Measurements from ENCODE around the gene TMTC1. TPM values are rescaled to one million over a fixed set of nuclear protein-coding genes. Genes with fewer than 3 reads are reported as not detected.

Gene TMTC1
- total and polyA plus RNA-seq, 2 of the 8 experiments (the other 6 are each of a cell fraction or from before 2014, with no cell fraction given), result 15.4 to 20.8 TPM

DNA sequence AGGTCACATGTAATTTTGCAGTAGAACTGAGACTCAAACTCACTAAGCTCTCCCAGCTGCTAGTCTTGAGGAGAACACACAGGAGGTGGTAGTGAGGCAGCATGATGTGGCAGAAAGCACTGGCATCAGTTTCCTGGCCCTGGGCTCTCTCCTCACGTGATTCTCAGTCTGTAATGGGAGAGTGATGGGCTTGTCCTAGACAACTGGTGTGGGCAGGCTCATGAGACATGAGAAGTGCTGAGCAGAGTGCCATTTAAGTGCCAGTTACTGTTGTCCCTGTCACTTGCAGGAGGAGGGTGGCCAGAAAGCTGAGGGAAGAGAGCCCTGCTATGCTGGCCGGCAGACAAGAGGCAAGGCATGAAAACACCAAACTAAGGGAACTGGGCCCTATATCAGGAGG lies 237.7 kb downstream of the TMTC1 start:
- DNase-seq (ENCODE audit: low read depth in 1 of 2, low spot score in 2 of 2), result no peak
- H3K4me1 ChIP-seq (replicated peaks in 1 of 4; ENCODE audit: control insufficient read depth in 3 of 4, insufficient read depth in 4 of 4, low read length in 3 of 4), result peaks cover 0 to 9% (median 4%) of the 10 kb centered on the region in 4 experiments; a peak in 4 of 7 replicates
- H3K79me1 ChIP-seq (ENCODE audit: low read depth, low read length), result no peaks in the 10 kb centered on the region
- CTCF ChIA-PET (ENCODE audit: partially characterized antibody), result interaction anchor here (0.6 to 2.2 kb wide), 9 partner anchors 24 to 654 kb away, joined by 3 to 7 read pairs (median 3); no protein-coding TSS in a partner anchor
- H3K9me3 ChIP-seq (ENCODE audit: insufficient read depth in 2 of 2, low read depth in 1 of 2, low read length in 1 of 2), result no peaks in the 10 kb centered on the region
- no peak overlapping the region for H2BK15ac ChIP-seq (ENCODE audit: low read length)
- WGBS, 2 experiments (ENCODE audit: extremely low coverage in 1 of 2, insufficient coverage in 1 of 2, insufficient read length in 1 of 2, insufficient replicate concordance in 2 of 2, low coverage in 1 of 2, low lambda C conversion rate in 2 of 2, missing lambda C conversion rate in 1 of 2), result 84% methylated on average over 2 of the region's 2 CpGs; no CpG with 5 or more reads in 1 of the 2 experiments
- H4K91ac ChIP-seq (replicated peaks; ENCODE audit: insufficient read length, low read length), result no peak overlapping the region
- no peaks in the 10 kb centered on the region for H3K79me2 ChIP-seq (ENCODE audit: control insufficient read depth in 1 of 2, insufficient read depth in 2 of 2, low read length in 2 of 2)
- H3K36me3 ChIP-seq (ENCODE audit: control insufficient read depth in 2 of 4, insufficient read depth in 4 of 4, low read length in 3 of 4), result no peaks in the 10 kb centered on the region
- no peaks in the 10 kb centered on the region for H4K20me1 ChIP-seq (replicated peaks in 1 of 2; ENCODE audit: control insufficient read depth in 1 of 2, insufficient read depth in 2 of 2, low read length in 2 of 2)
- no peak overlapping the region for H3K23ac ChIP-seq (ENCODE audit: insufficient read length)
- POLR2A ChIA-PET (ENCODE audit: partially characterized antibody), result interaction anchor here (0.7 kb wide), 1 partner anchor 203 kb away, joined by 3 read pairs; no protein-coding TSS in a partner anchor
- 0 out of 2 replicates have a peak overlapping the region, but pooled peaks have one; percentile 10 for H3K27ac ChIP-seq (ENCODE audit: low read depth, low read length)
- no peak overlapping the region for H2BK12ac ChIP-seq (ENCODE audit: low read depth, low read length)
- H3K23me2 ChIP-seq (ENCODE audit: low read depth, low read length), result no peaks in the 10 kb centered on the region; the same call in 1 of the 2 replicates
- H3K9ac ChIP-seq (replicated peaks in 1 of 4; ENCODE audit: extremely low read depth in 1 of 4, low read depth in 3 of 4, low read length in 3 of 4), result no peak overlapping the region
- H4K5ac ChIP-seq (ENCODE audit: insufficient read length, low read depth, low read length), result no peak overlapping the region
- no peak for FAIRE-seq
- no peak overlapping the region for H3K4ac ChIP-seq (replicated peaks; ENCODE audit: insufficient read length, low read depth, low read length)
- H3K56ac ChIP-seq (replicated peaks; ENCODE audit: insufficient read length, low read depth, low read length), result no peak overlapping the region
- H3K4me2 ChIP-seq (ENCODE audit: insufficient read depth in 1 of 2, low read depth in 2 of 2, low read length in 2 of 2), result no peak overlapping the region
- no peak overlapping the region for H2BK120ac ChIP-seq (replicated peaks; ENCODE audit: low read depth, low read length)
- H3K27me3 ChIP-seq (replicated peaks in 1 of 4; ENCODE audit: control insufficient read depth in 3 of 4, extremely low read depth in 1 of 4, insufficient read depth in 3 of 4, low read length in 3 of 4), result no peaks in the 10 kb centered on the region
- H2BK20ac ChIP-seq (ENCODE audit: low read length), result no peak overlapping the region
- H3K14ac ChIP-seq (ENCODE audit: insufficient read length), result no peak overlapping the region
- H3K4me3 ChIP-seq (ENCODE audit: extremely low read depth in 1 of 4, insufficient read depth in 2 of 4, low read depth in 3 of 4, low read length in 4 of 4), result no peak overlapping the region
- no peak overlapping the region for H3K18ac ChIP-seq (ENCODE audit: extremely low read depth, low read length)
- no peak overlapping the region for H2BK5ac ChIP-seq (ENCODE audit: low read depth, low read length)
- no peak overlapping the region for H4K8ac ChIP-seq (ENCODE audit: extremely low read depth, insufficient read depth, low read length)
- no peak overlapping the region for H2AFZ ChIP-seq (ENCODE audit: low read length)
- no peak overlapping the region for H2AK5ac ChIP-seq (ENCODE audit: low read depth, low read length)
- TF ChIP-seq, protein P1, sequence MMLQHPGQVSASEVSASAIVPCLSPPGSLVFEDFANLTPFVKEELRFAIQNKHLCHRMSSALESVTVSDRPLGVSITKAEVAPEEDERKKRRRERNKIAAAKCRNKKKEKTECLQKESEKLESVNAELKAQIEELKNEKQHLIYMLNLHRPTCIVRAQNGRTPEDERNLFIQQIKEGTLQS (IDR thresholded peaks at IDR 0.05; ENCODE audit: insufficient read depth, low read depth, low read length), result no peak
- no peak for TF ChIP-seq SRF (IDR thresholded peaks at IDR 0.05; ENCODE audit: low read depth, low read length)
- no peak for TF ChIP-seq SIN3A (conservative IDR thresholded peaks at IDR 0.05 in 1 of 2, IDR thresholded peaks at IDR 0.05 in 1 of 2; ENCODE audit: low read depth in 1 of 2, low read length in 2 of 2)
- TF ChIP-seq, protein P2, sequence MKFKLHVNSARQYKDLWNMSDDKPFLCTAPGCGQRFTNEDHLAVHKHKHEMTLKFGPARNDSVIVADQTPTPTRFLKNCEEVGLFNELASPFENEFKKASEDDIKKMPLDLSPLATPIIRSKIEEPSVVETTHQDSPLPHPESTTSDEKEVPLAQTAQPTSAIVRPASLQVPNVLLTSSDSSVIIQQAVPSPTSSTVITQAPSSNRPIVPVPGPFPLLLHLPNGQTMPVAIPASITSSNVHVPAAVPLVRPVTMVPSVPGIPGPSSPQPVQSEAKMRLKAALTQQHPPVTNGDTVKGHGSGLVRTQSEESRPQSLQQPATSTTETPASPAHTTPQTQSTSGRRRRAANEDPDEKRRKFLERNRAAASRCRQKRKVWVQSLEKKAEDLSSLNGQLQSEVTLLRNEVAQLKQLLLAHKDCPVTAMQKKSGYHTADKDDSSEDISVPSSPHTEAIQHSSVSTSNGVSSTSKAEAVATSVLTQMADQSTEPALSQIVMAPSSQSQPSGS (IDR thresholded peaks at IDR 0.05; ENCODE audit: low read length), result no peak
- no peak for TF ChIP-seq KDM5A (IDR thresholded peaks at IDR 0.05; ENCODE audit: low read length)
- no peak for TF ChIP-seq GTF2F1 (IDR thresholded peaks at IDR 0.05; ENCODE audit: borderline replicate concordance, low read depth, low read length)
- no peak for TF ChIP-seq RNF2 (IDR thresholded peaks at IDR 0.05; ENCODE audit: borderline replicate concordance, low read depth, low read length, missing control alignments, poor library complexity, severe bottlenecking)
- TF ChIP-seq BACH1 (IDR thresholded peaks at IDR 0.05; ENCODE audit: low read length), result peak; percentile 65
- TF ChIP-seq BCL11A (IDR thresholded peaks at IDR 0.05; ENCODE audit: low read depth in 2 of 2, low read length in 2 of 2), result no peak
- TF ChIP-seq CHD1 (IDR thresholded peaks at IDR 0.05; ENCODE audit: low read depth, low read length), result no peak
- TF ChIP-seq KDM1A (IDR thresholded peaks at IDR 0.05; ENCODE audit: borderline replicate concordance, low read length), result no peak
